IPS-15b (cell line): Measurements from ENCODE around the gene BRIP1.

Source experiments
- H3K27me3 ChIP-seq: one replicate; pipeline ENCODE4 v1.6.1; 2013; ENCODE audit warnings: low read length; ENCODE audit not compliant: control insufficient read depth, insufficient read depth
- H3K36me3 ChIP-seq: one replicate; pipeline ENCODE4 v1.6.1; 2013; ENCODE audit warnings: low read length; ENCODE audit not compliant: control insufficient read depth, insufficient read depth
- H3K4me1 ChIP-seq: one replicate; pipeline ENCODE4 v1.6.1; 2013; ENCODE audit warnings: mild to moderate bottlenecking, low read length; ENCODE audit not compliant: control insufficient read depth, insufficient read depth
- H3K4me3 ChIP-seq: one replicate; pipeline ENCODE4 v1.5.1; 2013; ENCODE audit warnings: low read depth, low read length
- H3K9ac ChIP-seq: one replicate; pipeline ENCODE4 v1.6.1; 2013; ENCODE audit warnings: low read depth, mild to moderate bottlenecking, low read length
- H3K9me3 ChIP-seq: one replicate; pipeline ENCODE4 v1.6.1; 2013; ENCODE audit warnings: mild to moderate bottlenecking, low read length; ENCODE audit not compliant: control insufficient read depth, insufficient read depth

The BRIP1 gene

GRCh38 chr17:61809816-61810392 lies 53.4 kb downstream of the BRIP1 start:
- H3K9me3 ChIP-seq, result no peaks in the 10 kb centered on the region
- no peak overlapping the region for H3K4me3 ChIP-seq
- peaks cover 3% of the 10 kb centered on the region for H3K4me1 ChIP-seq
- H3K27me3 ChIP-seq, result no peaks in the 10 kb centered on the region
- no peaks in the 10 kb centered on the region for H3K36me3 ChIP-seq
- H3K9ac ChIP-seq, result no peak overlapping the region

- H3K4me1 ChIP-seq, result peaks cover 3% of the 10 kb centered on the region
- H3K36me3 ChIP-seq, result no peaks in the 10 kb centered on the region
- no peaks in the 10 kb centered on the region for H3K9me3 ChIP-seq
- no peak overlapping the region for H3K4me3 ChIP-seq
- H3K9ac ChIP-seq, result no peak overlapping the region
- no peaks in the 10 kb centered on the region for H3K27me3 ChIP-seq
Measured at GRCh38 chr17:61808442-61808841, 54.9 kb downstream of the BRIP1 start.

- Histone ChIP-seq H3K27me3 (no peaks in the 10 kb centered on the region), H3K4me3 (no peak overlapping the region), H3K4me1 (peaks cover 3% of the 10 kb centered on the region), H3K9ac (no peak overlapping the region), H3K36me3 (no peaks in the 10 kb centered on the region), H3K9me3 (no peaks in the 10 kb centered on the region)
Measured at GRCh38 chr17:61806936-61807335, 56.4 kb downstream of the BRIP1 start.

DNA sequence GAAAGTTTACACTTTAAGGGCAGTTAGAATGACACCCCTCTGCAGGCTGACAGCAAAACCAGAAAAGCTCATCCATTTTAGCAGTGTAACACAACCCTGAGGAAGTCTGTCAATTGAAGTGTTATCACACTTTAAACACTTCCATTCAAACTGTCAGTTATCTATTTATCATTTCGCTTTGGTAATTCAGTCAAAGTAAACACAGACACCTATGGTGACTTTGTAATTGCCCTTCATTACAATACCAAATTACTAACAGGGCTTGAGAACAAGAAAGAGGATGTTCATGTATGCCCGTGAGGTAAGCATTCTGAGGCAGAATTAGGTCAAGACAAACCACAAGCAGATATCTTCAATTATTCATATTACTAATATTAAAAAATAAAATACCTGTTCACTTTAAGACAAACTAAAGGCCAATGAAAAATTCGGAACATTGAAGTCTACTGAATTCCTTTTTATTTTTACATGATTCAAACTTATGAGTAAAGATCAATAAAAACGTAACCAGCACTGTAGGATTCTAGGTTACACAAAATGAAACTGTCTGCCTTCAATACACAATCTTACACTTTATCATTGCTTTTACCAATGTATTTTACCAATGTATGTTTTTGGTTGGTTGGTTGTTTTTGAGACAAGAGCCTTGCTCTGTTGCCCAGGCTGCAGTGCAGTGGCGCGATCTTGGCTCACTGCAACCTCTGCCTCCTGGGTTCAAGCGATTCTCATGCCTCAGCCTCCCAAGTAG lies 57.1 kb downstream of the BRIP1 start:
- no peaks in the 10 kb centered on the region for H3K27me3 ChIP-seq
- H3K9me3 ChIP-seq, result no peaks in the 10 kb centered on the region
- H3K4me1 ChIP-seq, result peaks cover 3% of the 10 kb centered on the region
- no peaks in the 10 kb centered on the region for H3K36me3 ChIP-seq
- H3K9ac ChIP-seq, result no peak overlapping the region
- no peak overlapping the region for H3K4me3 ChIP-seq

DNA sequence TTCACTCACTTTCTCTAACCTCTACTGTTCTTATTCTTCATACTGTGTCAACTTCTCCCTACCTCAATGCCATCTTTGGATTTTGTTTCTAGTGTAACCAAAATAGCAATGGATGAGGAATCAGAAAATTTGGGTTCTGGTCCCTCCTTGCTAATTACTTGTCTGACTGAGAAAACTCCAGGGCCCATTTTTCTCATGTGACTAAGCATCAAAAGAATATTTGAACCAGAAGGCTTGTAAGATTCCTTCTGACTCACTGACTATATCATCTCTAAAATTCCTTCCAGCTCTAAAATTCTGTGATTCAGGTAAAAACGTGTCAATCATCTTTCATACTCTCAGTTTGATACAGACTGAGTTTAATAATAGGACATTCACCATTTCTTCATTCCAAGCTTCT lies 57.9 kb downstream of the BRIP1 start:
- H3K9me3 ChIP-seq, result no peaks in the 10 kb centered on the region
- H3K9ac ChIP-seq, result no peak overlapping the region
- H3K4me3 ChIP-seq, result no peak overlapping the region
- no peaks in the 10 kb centered on the region for H3K27me3 ChIP-seq
- H3K36me3 ChIP-seq, result no peaks in the 10 kb centered on the region
- H3K4me1 ChIP-seq, result peaks cover 3% of the 10 kb centered on the region

DNA sequence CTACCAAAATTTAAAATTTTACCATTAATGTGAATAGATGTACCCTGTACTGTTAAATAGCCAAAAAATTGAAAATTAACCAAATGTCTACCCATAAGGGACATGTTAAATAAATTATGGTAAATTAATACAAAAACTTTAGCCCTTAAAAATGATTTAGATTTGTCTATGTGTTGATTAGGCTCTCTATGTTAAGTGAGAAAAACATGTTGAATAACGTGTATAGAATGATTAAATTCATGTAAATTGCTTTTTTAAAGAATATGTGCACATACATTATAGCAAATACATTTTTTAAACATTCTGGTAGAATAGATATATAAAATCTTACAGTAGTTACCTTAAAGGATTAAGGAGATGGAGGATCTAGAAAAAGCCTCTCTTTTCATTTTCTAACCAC lies 59.5 kb downstream of the BRIP1 start:
- H3K27me3 ChIP-seq, result no peaks in the 10 kb centered on the region
- no peak overlapping the region for H3K9ac ChIP-seq
- H3K4me3 ChIP-seq, result no peak overlapping the region
- peaks cover 3% of the 10 kb centered on the region for H3K4me1 ChIP-seq
- no peaks in the 10 kb centered on the region for H3K36me3 ChIP-seq
- H3K9me3 ChIP-seq, result no peaks in the 10 kb centered on the region

GRCh38 chr17:61803216-61803615 lies 60.1 kb downstream of the BRIP1 start:
- Histone ChIP-seq H3K9ac (no peak overlapping the region), H3K27me3 (no peaks in the 10 kb centered on the region), H3K4me3 (no peak overlapping the region), H3K4me1 (peaks cover 3% of the 10 kb centered on the region), H3K36me3 (no peaks in the 10 kb centered on the region), H3K9me3 (no peaks in the 10 kb centered on the region)

DNA sequence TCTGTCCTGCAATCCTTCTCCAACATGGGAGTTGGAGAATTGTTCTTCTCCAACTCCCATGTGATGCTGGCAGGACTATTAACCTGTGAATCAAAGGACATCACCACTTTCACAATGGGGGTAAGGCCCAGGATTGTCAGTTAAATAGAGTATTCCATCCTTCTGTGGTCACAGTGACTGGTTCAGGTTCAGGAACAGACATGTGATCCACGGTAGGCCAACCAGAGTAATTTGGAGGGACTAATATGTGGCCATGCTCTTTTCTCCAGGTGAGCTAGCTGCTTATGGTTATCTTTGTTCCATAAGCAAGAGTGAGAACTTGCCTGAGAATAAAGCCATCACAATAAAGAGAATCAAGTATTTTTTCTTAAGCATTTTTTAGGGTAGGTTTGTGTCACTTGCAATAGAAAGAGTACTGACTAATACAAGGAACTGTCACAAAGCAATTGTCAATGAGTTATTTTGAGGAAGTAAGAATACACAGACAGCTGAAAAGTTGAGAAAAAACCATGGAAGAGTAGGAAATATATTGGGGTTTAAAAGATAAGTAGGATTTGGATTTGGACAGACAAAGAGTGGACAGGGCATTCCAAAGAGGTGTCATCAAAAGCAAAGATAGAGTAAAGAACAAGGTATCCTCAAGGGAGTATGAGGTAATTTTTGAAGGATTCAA lies 63.4 kb downstream of the BRIP1 start:
- Histone ChIP-seq H3K9ac (no peak overlapping the region), H3K9me3 (no peaks in the 10 kb centered on the region), H3K36me3 (no peaks in the 10 kb centered on the region), H3K4me3 (no peak overlapping the region), H3K4me1 (no peaks in the 10 kb centered on the region), H3K27me3 (no peaks in the 10 kb centered on the region)

GRCh38 chr17:61797283-61797682 lies 66.0 kb downstream of the BRIP1 start:
- no peak overlapping the region for H3K4me3 ChIP-seq
- no peaks in the 10 kb centered on the region for H3K4me1 ChIP-seq
- no peaks in the 10 kb centered on the region for H3K27me3 ChIP-seq
- H3K36me3 ChIP-seq, result no peaks in the 10 kb centered on the region
- no peaks in the 10 kb centered on the region for H3K9me3 ChIP-seq
- no peak overlapping the region for H3K9ac ChIP-seq

- H3K4me3 ChIP-seq, result no peak overlapping the region
- H3K36me3 ChIP-seq, result no peaks in the 10 kb centered on the region
- H3K9ac ChIP-seq, result no peak overlapping the region
- H3K9me3 ChIP-seq, result no peaks in the 10 kb centered on the region
- H3K27me3 ChIP-seq, result no peaks in the 10 kb centered on the region
- no peaks in the 10 kb centered on the region for H3K4me1 ChIP-seq
Measured at GRCh38 chr17:61795546-61795945, 67.8 kb downstream of the BRIP1 start.

- H3K36me3 ChIP-seq, result no peaks in the 10 kb centered on the region
Measured at GRCh38 chr17:61794792-61795191, 68.5 kb downstream of the BRIP1 start.

GRCh38 chr17:61794242-61794641 lies 69.1 kb downstream of the BRIP1 start:
- Histone ChIP-seq H3K27me3 (no peaks in the 10 kb centered on the region), H3K4me3 (no peak overlapping the region), H3K4me1 (no peaks in the 10 kb centered on the region), H3K9ac (no peak overlapping the region), H3K36me3 (no peaks in the 10 kb centered on the region), H3K9me3 (no peaks in the 10 kb centered on the region)

More at GRCh38 chr17:61794792-61795191, 68.5 kb downstream of the BRIP1 start:
- Histone ChIP-seq H3K9ac (no peak overlapping the region), H3K27me3 (no peaks in the 10 kb centered on the region), H3K4me1 (no peaks in the 10 kb centered on the region), H3K4me3 (no peak overlapping the region), H3K9me3 (no peaks in the 10 kb centered on the region)
